ENCODE results near the gene WNT8B.

Gene WNT8B

GRCh38 chr10:100462709-100463108, at the start of gene WNT8B:
TSS of gene WNT8B (plus strand) at chr10:100463009. CDS start at chr10:100463169, 160 bp downstream.
- no peak for DNase-seq

GRCh38 chr10:100413173-100413572, 49.6 kb upstream of the WNT8B start:
- DNase-seq: no peak

GRCh38 chr10:100419911-100420449, 42.8 kb upstream of the WNT8B start:
- DNase-seq: no peak

- no peak for DNase-seq
Observed at GRCh38 chr10:100427374-100427773, 35.4 kb upstream of the WNT8B start.

GRCh38 chr10:100433253-100434240, 29.3 kb upstream of the WNT8B start:
- peak; percentile 83 for DNase-seq

GRCh38 chr10:100436255-100436654, 26.6 kb upstream of the WNT8B start:
- no peak for DNase-seq

GRCh38 chr10:100438674-100439315, 24.0 kb upstream of the WNT8B start:
- DNase-seq: no peak

- no peak for DNase-seq
Observed at GRCh38 chr10:100442548-100442947, 20.3 kb upstream of the WNT8B start.

GRCh38 chr10:100446130-100446761, 16.6 kb upstream of the WNT8B start:
- DNase-seq: no peak

- no peak for DNase-seq
Observed at GRCh38 chr10:100447663-100448062, 15.1 kb upstream of the WNT8B start.

- DNase-seq: no peak
Observed at GRCh38 chr10:100448951-100449350, 13.9 kb upstream of the WNT8B start.

GRCh38 chr10:100468322-100468721, 5.5 kb downstream of the WNT8B start:
- DNase-seq: no peak

- DNase-seq: no peak
Observed at GRCh38 chr10:100468978-100469377, 6.2 kb downstream of the WNT8B start.

- DNase-seq: no peak
Observed at GRCh38 chr10:100469756-100470155, 6.9 kb downstream of the WNT8B start.

- DNase-seq: no peak
Observed at GRCh38 chr10:100470367-100470766, 7.6 kb downstream of the WNT8B start.

GRCh38 chr10:100477970-100478369, 15.2 kb downstream of the WNT8B start:
- no peak for DNase-seq

GRCh38 chr10:100479037-100479436, 16.2 kb downstream of the WNT8B start:
- DNase-seq: no peak

- DNase-seq: no peak
Observed at GRCh38 chr10:100480002-100480401, 17.2 kb downstream of the WNT8B start.

GRCh38 chr10:100481462-100482081, 18.8 kb downstream of the WNT8B start:
- DNase-seq: peak; percentile 72

GRCh38 chr10:100482181-100482833, 19.5 kb downstream of the WNT8B start:
- peak; percentile 33 for DNase-seq

- no peak for DNase-seq
Observed at GRCh38 chr10:100482834-100483185, 20.0 kb downstream of the WNT8B start.

Measured in GDM1 (cell line).